Limb (tissue), 2 donors: Measurements from ENCODE around the gene PTH1R.

ENCODE experiments used
- DNase-seq, 2 donors: peaks; one replicate each; pipeline ENCODE4 v3.0.0-alpha.2; 2016; ENCODE audit errors: extremely low spot score in 2 of 2

Gene PTH1R

DNA sequence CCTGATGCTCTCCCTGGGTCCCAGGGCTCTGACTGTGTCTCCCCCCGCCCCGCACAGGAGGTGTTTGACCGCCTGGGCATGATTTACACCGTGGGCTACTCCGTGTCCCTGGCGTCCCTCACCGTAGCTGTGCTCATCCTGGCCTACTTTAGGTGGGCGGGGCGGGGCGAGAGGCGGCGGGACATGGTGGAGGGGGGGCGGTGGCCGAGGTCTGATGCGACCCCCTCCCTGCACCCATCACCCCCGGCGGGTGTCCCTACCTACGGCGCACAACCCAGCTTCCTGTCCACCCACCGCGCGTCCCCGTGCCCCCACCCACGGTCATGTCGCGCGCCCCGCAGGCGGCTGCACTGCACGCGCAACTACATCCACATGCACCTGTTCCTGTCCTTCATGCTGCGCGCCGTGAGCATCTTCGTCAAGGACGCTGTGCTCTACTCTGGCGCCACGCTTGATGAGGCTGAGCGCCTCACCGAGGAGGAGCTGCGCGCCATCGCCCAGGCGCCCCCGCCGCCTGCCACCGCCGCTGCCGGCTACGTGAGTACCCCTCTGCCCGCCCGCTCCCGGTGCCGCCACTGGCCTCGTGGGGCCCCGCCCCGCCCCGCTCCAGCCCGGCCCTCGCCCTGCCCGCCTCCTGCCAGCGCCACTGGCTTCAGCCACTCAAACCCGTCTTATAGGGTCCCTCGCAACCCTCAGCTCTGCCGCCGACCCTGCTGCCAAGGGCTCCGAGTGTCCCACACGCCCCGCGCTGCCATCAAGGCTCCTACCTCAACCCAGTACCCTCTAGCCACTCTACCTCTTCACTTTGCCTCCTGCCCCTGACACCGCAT is 21.0 kb downstream of the PTH1R start:
- DNase-seq: peak in 1 of 2 donors; percentile 58

DNA sequence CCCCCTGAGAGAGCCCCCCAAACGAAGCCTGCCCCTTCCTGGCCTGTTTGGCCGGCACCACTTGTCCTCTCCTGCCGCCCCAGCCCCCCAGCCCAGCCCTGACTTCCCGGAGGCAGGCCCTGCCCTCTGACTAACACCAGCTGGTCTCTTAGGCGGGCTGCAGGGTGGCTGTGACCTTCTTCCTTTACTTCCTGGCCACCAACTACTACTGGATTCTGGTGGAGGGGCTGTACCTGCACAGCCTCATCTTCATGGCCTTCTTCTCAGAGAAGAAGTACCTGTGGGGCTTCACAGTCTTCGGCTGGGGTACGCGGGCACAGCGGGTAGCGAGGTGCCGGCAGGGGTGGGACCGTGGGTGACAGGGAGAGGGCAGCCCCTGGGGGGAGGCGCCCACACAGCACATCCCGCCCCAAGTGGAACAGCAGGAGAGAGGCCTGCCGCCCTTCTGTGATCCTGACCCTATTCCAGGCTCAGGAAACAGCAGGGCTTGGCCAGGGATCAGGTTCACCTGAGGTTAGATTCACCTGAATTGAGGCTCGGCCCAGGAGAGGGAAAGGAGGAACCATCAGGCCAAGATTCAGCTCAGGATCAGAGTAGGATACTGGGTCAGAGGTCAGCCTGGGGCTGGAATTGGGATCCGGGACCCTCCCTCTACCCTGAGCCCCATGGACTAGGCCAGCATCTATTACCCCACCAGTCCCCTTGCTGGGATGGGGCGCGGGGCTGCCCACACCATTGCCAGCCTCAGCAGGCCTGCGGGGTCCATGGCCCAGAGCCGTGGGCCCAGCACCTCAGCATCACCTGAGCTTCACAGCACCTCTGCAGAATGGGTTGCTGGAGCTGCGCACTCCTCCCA is 21.9 kb downstream of the PTH1R start:
- peak in 1 of 2 donors; percentile 27 for DNase-seq

DNA sequence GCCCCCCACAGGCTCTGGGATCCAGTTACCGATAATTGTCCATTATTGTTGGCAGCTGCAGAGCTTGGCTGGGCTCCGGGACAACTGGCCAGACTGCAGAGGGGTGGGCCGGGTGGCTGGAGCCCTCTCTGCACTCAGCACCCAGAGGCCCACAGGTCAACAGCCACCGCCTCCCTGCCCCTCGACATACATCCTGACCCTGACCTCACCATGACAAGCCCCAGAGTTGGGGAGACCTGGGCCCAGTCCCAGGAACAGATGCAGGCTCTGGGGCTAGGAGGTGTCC is 22.4 kb downstream of the PTH1R start:
- peak in 1 of 2 donors; percentile 59 for DNase-seq

DNA sequence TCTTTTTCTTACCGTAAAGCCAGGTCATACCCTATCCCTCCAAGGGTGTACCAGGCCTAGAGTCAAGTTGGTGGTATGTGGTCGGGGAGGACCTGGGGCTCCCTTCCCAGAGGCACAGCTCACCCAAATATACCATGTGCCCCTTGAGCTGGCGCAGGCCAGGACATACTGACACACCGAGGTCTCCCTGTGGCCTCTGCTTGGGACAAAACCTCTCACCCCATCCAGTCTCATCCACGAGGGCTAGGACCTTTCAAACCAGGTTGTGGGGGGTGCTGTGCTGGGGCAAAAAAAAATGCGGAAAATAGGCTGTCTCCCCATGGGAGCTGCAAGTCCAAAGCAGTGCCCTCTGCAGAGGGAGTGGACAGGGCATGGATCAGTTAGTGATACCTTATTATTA is 22.8 kb downstream of the PTH1R start:
- no peak for DNase-seq

DNA sequence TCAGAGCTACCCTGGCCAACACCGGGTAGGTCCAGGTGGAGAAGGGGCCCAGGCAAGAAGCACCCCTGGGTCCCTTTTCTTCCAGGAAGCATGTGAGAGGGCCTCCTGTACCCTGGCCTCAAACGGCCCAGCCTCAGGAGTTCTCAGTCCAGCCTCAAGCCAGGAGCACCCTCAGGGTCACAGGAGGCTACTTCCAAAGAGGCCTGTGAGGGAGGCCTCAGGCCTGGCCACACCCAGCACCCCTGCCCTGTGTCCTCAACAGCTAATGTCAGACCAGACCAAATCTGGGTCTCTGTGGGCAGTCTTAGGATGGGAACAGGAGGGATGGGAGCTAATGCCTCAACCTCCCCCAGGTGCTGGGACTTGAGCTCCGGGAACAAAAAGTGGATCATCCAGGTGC is 23.5 kb downstream of the PTH1R start:
- DNase-seq: no peak

DNA sequence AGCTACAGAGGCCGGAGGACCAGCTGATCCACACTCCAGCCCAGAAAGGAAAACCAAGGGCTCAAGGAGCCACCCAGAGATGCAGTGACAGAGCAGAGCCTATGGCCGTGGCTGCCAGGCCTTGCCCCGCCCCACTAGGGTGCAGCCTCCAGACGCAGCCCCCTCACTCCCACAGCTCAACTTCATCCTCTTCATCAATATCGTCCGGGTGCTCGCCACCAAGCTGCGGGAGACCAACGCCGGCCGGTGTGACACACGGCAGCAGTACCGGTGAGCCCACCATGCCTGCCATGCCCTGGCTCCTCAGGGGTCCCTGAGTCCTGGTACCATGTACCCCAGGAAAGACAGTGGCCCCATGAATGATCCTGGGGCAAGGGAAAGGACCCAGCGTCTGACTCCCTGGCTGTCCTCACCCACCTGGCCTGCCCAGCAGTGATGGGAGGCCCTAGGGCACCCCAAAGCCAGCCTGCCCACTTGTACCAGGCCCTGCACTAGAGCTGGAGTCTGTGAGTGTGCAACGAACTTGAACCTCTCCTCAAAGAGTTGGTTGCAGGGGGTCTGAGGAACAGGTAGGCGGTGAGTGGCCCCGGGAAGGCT is 24.2 kb downstream of the PTH1R start:
- DNase-seq: peak in 1 of 2 donors; percentile 28

DNA sequence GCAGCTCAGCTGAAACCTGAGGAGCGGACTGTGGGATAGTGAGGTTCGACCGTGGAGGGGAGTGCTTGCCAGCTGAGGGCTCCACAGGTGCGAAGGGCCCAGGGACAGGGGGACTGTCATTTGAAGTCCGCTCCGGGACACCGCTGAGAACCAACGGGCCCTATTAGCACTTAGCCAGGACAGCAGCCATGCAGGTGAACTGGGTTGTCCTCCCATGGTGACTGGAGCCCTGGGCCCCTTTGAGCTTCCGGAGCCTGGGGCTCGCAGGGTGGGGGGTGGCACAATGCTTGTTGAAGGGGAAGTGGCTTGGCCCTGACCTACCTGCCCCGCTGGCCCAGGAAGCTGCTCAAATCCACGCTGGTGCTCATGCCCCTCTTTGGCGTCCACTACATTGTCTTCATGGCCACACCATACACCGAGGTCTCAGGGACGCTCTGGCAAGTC is 24.7 kb downstream of the PTH1R start:
- DNase-seq: no peak

DNA sequence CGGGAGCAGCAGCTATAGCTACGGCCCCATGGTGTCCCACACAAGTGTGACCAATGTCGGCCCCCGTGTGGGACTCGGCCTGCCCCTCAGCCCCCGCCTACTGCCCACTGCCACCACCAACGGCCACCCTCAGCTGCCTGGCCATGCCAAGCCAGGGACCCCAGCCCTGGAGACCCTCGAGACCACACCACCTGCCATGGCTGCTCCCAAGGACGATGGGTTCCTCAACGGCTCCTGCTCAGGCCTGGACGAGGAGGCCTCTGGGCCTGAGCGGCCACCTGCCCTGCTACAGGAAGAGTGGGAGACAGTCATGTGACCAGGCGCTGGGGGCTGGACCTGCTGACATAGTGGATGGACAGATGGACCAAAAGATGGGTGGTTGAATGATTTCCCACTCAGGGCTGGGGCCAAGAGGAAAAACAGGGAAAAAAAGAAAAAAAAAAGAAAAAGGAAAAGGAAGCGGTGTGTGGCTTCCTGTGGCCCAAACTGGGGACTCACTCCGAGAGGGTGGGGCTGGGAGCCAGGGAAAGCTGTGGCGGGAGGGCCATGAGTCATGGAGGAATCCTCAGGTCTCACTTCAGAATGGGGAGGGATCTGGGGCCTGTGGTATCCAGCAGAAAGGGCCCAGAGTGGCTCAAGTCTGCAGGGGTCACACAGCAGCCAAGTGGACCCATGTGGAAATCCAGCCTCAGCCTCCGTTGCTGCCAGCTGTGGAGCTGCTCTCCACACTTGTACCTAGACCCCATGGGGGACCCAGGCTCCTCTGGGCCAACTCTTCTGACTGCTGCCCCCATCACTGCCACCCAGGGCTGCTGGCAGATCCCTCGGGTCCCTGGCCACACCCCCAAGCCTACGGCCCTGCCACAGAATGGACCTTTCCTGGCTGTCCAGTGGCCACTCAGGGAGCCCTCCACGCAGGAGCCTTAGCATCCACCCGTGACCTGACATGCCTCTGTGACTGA is 26.1 kb downstream of the PTH1R start:
- no peak for DNase-seq

DNA sequence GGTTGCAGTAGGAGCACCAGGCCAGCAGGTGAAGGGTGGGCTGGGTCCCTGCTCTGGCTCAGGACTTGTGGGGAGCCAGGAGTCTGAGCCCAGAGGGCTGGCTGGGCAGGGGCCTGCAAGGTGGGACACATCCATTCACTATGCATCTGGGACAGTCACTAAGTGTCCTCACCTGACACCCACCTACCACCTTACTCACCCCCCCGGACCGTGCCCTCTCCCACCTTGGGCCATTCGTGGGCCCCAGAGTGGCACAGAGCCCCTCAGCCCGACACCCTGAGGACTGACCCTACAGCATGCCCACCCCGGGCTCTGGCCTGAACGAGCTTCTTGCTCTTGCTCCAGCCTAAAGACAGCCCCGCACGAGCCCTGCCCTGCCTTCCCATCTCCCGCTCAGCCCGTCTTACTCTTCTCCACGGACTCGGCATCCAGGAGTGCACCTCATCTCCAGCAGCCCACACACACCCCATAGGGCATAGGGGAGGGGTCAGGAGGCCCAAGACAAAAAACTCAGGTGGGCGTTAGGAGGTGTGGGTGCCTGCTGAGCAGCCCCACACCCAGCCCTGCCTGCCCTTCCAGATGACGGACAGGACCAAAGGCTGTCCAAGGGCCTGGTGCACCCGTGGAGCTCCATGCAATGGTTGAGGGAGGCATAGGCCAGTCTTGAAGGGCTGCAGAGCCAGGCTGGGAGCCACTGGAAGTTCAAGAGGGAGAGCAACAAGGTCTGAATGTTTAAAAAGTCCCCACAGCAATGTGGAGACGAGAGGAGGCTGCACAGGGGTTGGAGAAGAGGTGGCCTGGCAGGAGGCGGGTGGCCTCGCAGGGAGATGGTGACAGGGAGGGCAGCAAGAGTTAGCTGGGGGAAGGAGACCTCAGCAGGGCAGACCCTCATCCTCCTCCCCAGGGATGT is 27.0 kb downstream of the PTH1R start:
- peak in 1 of 2 donors; percentile 32 for DNase-seq

DNA sequence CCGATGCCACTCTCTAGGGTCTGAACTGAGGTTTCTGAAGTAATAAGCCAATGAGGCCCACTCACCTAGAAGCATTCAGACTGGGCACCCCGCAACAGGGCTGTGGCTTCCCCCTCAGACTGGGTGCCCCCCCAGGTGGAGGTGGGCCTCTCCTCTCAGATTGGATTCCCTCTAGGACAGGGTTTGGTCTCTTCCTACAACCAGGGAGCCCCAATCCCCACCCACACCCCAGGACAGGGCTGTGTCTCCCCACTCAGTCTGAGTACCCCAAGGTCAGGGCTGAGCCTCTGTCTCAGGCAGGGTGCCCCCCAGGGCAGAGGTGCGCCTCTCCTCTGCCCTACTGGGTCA is 27.7 kb downstream of the PTH1R start:
- no peak for DNase-seq

DNA sequence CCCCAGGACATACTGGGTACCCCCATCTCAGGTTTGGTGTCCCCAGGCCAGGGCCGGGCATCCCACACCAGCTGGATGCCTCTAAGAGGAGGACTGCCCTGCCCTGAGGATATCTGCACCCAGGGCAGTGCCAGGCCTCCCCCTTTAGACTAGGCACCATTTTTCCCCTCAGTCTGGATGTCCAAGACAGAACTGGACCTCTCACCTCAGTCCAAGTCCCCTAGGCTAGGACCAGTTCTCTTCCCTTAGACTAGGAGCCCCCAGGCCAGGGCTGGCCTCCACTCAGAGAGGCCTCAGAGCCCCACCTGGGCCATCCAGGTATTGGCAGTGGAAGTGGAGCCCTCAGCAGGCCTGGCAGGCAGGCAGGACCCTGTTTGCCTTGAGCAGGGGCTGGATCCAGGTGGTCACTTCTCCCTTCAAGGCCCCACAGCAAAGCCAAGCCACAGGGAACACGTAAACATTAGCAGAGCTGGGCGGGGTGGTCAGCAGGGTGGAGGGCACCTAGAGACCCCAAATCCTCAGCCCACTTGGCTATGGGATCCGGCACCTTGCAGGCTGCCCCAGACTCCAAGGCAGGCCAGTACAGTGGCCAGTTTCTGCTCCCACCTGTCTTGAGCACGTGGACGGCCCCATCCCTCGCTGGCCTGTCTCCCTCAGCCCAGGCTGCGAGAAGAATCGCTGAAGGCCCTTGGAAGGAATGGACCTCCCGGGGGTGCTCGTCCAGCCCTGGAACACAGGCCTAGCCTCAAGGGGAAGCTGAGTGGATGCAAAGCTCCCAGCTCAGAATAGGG is 28.3 kb downstream of the PTH1R start:
- DNase-seq: peak in 1 of 2 donors; percentile 33

DNA sequence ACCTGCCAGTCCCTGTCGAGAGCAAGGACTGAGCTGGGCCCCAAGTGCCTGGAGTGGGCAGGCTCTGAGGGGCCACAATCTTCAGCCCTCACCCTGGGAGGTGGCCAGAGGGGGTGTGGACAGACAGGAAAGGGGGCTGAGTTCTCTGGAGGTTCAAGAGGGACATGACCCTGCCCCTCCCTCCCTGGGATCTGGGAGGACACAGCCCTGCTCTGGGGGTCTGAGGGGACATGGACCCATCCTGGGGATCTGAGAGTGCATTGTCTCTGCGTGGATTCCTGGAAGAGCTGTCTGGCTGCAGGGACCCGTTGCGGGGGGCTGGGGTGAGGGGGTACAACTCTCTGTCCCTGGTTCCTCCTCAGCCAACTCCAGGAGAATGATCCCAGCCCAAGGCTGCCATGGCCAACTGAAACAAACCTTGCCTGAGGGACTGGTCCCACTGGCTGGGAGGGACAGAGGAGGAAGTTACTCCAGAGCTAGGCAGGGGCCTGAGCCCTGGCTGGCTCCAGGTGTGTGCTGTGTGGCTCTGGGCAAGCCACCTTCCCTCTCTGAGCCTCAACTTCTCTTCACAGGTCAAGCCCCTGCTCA is 29.0 kb downstream of the PTH1R start:
- peak in 1 of 2 donors; percentile 33 for DNase-seq

DNA sequence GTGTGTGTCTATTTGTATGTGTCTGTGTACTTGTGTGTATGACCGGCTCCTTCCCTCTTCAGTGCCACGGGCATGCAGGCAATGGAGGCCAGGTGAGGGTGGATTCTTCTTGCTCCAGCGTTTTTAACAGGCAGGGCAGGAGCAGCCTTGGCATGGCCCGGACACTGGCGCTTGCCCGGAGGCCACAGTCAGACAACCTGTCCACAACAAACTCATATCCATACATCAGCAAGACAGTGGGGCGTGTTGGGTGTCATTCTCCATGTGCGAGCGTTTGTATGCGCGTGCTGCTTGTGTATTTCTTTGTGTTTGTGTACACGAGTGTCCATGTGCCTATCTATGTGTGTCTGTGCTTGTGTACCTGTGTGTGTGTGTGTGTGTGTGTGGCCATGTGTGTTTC is 29.8 kb downstream of the PTH1R start:
- peak in 1 of 2 donors; percentile 35 for DNase-seq

DNA sequence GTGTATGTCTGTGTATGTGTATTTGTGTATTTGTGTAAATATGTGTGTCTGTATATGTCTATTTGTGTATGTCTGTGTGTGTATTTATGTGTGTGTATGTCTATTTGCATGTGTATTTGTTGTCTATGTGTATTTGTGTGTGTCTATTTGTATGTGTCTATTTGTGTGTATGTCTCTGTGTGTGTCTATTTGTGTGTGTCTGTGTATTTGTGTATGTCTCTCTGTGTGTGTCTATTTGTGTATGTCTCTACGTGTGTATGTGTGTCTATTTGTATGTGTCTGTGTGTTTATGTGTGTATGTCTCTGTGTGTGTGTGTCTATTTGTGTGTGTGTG is 30.4 kb downstream of the PTH1R start:
- DNase-seq: no peak

DNA sequence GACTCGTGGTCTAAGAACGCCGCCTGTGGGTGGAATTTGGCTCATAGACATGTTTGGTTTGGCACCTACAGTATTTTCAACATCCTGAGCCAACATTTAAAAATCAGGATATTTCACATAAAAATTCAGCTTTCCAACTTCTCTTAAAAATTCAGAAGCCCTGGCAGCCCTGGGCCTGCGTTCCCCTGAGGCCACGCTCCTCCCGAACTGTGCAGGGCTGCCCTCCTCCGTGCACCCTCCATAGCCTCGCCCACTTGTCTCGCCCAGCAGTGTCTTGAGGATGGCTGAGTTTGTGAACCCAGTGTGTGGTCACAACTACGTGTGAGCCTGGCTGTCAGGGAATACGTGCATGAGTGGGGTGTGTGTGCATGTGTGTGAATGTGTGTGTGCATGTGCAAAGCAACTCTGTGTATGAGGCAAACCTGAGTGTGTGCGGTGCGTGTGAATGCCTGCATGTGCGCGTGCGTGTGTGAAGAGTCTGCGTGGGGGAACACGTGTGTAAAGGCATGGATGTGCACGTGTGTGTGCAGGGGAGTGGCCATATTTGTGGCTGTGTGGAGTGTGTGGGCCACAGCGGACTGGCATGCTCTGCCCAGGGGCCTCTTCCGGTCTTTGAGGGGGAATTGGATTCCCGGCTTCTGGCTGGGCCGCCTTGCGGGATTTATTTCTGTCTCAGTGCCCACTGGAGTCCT is 30.9 kb downstream of the PTH1R start:
- peak; percentile 29 to 47 for DNase-seq

DNA sequence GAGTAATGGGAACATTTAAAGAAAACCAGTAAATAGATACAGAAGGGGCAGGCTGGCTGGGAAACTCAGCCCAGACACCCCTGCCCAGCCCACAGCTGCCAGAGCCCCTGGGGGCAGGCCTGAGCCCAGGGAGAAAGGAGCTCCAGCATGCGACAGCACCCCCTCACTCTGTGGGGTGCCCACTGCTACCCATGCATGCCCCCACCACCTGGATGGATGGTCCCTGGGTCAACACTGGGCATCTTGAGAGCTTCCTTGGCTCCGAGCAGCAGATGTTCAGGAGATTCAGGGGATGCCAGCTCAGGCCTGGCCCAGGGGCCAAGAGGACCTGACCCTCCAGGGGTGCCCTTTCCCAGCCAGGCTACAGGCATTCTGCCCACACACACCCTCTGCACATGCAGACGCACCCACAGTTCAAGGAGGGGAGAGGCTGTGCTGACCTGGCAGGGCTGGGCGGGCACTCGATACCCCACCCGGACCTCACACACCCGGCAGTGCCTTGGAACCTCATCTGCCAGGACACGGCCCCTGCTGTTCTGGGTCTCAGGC is 31.5 kb downstream of the PTH1R start:
- DNase-seq: no peak

DNA sequence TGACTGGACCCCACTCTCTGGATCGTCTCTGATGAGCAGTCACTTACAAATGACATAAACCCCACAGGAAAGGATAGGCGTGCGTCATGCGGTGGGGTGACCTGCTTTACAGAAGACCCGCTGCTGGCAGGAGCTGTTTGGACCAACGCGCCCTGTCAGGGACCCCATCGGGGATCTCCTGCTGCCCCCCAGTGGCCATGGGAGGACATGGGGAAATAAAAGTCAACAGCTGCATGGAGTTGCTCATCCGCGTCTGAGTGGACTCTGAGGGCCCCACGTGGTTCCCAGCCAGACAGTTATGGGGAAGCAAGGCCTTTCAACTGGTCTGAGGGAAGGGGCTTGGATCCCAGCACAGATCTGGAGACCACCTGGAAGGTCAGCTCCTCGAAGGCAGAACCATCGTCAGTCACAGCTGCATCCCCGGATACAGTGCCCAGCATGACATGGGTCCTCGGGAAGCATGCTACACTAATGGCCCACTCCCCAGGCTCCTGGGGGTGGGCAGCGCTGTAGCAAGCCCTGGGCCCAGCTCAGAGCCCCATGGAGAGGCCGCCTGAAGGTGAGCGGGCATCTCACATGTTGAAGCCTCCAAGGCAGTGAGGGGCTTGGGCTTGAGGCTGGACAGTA is 32.1 kb downstream of the PTH1R start:
- DNase-seq: peak; percentile 88 to 91
